HG03439 (cell line): Measurements from ENCODE around the gene TOLLIP.

Source experiments
- ATAC-seq: cut with Tn5 transposase; IDR thresholded peaks from one replicate; pipeline ENCODE4 v1.9.1; 2021; ENCODE audit warnings: mild to moderate bottlenecking, moderate library complexity; ENCODE audit not compliant: unreplicated experiment

The TOLLIP gene

GRCh38 chr11:1300121-1300520 is 9.3 kb downstream of the TOLLIP start:
- no peak for ATAC-seq

- no peak for ATAC-seq
Measured at GRCh38 chr11:1299621-1300020, 9.8 kb downstream of the TOLLIP start.

- ATAC-seq, result no peak
Measured at GRCh38 chr11:1298695-1299492, 10.5 kb downstream of the TOLLIP start.

GRCh38 chr11:1297576-1298473 is 11.6 kb downstream of the TOLLIP start:
- no peak for ATAC-seq

DNA sequence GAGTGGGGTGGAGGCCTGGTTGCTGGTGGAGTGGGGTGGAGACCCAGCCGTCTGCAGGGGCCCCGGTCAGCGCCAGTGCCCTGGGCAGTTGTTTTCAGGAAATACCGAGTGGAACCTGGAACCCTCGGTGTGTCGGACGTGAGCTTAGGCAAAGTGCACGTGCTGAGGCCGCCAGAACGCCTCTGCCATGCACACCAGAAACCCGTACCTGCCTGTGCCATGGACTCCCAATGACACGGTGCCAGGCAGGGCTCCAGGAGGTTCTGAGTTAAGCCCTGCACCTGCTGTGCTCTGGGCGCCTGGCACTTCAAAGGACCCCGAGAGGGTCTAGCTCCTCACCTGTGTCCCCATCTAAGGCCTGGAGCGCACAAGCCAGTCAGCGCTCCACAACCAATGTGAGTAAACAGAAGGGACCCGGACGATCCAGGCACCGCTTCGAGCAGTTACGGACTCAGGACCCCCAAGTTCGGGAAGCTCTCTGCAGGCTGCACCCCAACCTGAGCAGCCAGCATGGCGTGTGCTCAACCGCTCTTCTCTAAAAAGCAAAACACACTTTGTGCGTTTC is 12.3 kb downstream of the TOLLIP start:
- ATAC-seq, result no peak

GRCh38 chr11:1296287-1296686 is 13.1 kb downstream of the TOLLIP start:
- ATAC-seq, result no peak

DNA sequence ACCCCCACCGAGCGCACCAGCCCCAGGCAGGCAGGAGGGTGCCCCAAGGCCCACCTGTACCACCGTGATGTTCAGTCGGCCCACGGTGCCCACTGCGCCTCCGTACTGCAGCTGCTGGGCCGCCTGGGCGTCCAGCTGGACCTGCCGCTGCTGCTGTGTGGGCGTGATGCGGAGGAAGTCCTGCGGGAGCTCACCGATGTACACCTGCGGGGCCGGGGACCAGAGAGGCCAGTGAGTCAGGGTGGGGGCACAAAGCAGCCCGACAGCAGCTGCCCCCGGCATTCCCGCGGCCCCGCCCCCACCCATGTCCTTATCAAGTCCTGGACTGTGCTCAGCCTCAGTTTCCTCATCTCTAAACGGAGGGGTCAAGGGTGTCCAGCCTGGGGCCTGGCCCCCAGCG is 13.8 kb downstream of the TOLLIP start:
- ATAC-seq, result no peak

DNA sequence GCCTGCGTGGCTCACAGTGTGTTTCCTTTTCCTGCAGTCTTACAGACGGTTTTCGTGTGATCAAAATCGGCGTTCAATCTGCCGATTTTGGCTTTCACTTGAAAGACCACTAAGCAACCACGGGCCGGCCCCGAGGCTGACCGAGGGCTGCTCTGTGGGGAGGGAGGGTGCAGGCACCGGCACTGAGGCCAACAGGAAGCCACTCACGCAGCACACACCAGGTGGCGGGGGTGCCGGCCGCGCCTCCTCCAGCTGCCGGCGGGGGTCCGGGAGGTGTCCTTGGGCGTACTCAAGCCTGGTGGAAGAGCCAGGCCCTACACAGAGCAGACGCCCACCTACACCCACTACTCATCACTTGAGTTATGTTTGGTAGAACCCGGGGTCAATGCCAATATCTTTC is 14.3 kb downstream of the TOLLIP start:
- ATAC-seq, result no peak

DNA sequence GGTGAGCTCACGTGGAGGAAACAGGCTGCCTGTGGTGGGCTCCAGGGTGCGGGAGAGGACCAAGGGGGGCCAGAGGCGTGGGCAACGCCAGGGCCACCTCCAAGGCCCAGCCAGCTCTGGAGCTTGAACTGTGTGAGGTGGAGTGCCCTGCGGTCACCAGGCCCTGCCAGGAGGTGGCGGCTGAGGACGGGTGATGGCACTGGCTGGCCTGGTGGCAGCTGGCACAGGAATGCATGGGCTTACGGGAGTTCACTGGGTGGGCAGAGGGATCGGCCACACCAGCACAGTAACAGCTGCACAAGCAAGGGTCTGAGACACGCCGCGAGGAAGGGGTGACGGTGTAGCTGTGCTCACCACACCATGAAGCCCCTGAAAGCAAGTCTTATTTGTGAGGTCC is 15.8 kb downstream of the TOLLIP start:
- no peak for ATAC-seq

- ATAC-seq, result no peak
Measured at GRCh38 chr11:1292644-1293618, 16.5 kb downstream of the TOLLIP start.

DNA sequence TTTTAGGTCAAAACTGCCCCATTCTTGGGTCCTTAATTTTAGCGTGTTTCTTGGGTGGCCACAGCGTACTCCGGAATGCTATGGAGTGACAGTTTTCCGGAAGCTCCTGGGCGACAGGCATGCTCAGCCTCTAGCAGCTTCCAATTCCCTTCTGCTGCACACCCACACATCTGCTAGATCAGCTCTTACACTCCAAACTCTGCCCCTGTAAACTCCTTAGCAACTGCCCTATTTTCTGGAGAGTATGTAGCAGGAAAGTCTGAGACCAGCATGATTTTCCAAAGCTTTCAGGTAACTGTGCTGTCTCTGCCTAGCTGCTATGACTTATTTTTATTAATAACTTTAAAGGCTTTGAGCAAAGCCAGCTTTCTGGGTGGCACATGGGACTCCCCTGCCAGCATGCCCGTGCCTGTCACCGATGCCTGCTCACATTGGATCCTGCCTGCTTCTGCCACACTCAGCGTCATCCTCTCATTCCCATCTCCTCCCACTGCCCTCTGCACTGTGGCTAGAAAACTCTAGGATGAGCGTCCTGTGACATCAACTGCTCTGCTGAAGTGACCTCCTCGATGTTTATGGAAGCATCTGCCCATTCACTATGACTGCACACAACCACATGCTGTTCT is 17.3 kb downstream of the TOLLIP start:
- no peak for ATAC-seq

DNA sequence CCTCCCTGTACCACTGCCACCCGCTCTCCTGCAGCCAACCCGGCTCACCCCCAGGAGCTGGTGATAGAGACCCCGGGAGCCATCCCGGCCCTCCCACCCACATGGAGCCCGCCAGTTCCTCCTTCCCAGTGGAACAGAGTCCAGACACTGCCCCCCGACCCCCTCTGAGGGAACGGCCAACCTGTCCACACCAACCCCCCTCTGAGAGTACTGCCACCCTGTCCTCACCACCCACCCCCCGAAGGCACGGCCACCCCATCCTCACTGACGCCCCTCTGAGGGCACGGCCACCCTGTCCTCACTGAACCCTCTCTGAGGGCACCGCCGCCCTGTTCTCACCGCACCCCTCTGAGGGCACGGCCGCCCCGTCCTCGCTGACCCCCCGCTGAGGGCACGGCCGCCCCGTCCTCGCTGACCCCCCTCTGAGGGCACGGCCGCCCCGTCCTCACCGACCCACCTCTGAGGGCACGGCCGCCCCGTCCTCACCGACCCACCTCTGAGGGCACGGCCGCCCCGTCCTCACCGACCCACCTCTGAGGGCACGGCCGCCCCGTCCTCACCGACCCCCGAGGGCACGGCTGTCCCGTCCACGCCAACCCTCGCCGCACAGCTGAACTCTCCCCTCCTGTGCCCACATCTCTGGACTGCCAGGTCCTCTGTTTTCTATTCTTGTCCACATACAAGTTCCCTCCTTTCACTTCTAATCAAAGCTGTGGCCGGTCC is 18.0 kb downstream of the TOLLIP start:
- ATAC-seq, result no peak

GRCh38 chr11:1290052-1291040 is 19.1 kb downstream of the TOLLIP start:
- no peak for ATAC-seq

- no peak for ATAC-seq
Measured at GRCh38 chr11:1289211-1289935, 20.1 kb downstream of the TOLLIP start.

DNA sequence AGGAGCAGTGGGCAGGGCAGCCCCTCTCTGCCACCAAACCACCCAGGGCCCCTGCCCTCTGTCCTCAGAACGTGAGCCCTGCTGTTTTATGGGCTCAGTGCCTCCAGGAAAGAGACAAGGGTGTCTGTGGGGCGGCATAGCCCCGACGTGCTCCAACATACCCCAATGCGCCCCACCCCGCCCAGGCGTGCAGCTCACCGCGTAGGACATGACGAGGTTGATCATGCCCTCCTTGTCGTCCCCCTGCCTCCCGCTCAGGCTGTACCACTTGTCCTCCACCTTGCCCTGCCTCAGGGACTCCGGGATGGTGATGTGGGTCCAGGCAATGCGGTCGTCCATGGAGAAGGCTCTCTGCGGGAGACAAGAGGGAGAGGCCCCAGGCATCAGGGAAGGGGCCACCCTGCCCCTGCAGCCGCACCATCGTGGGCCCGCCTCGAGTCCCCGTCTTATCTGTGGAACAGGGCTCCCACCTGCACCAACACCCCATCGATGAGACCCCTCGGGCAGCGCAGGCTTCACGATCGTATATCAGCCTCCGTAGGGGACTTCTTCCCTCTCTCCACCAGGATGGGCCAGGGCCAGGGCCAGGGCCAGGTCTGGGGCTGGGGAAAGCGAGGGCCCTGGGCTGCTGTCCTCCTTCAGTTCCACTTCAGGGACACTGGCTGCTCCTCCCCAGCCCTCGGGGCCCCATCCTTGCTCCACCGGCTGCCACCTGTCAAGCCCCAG is 20.8 kb downstream of the TOLLIP start:
- no peak for ATAC-seq

DNA sequence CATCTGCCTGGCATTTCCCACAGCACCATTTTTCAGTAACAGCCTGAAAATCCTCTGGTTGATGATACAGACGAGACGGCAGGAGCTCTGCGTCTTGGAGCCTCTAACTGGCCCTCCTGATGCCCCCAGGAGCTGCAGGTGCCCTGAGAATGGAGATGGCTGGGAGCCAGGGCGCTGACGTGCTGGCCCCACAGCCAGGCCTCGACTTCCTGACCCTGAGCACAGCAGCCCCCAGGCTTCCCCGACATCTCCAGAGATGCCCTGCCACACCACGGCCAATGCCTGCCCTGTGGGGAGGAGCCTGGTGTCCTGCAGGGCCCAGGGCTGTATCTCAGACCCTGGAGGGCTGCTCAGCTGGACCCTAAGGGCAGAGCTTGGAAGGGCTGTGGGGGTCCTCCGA is 21.5 kb downstream of the TOLLIP start:
- no peak for ATAC-seq

DNA sequence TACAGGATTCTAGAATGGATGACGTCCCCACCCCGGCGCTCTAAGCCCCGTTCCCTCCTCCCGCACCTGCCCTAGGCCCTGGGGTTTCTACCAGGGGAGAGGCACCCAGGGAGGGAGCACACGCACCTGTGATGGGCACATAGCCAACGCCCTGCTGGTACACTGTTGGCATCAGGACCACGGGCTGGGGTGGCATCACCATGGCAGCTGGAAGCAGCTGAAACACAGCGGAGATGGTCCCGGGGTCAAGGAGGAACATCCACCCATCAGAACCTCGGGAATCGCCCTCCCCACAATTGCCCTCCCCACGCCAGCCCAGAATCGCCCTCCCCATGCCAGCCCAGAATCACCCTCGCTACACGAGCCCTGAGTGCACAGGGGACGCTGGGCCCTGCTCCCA is 23.6 kb downstream of the TOLLIP start:
- ATAC-seq, result no peak
